ENCODE data around the gene LAMB4.

Gene LAMB4

DNA sequence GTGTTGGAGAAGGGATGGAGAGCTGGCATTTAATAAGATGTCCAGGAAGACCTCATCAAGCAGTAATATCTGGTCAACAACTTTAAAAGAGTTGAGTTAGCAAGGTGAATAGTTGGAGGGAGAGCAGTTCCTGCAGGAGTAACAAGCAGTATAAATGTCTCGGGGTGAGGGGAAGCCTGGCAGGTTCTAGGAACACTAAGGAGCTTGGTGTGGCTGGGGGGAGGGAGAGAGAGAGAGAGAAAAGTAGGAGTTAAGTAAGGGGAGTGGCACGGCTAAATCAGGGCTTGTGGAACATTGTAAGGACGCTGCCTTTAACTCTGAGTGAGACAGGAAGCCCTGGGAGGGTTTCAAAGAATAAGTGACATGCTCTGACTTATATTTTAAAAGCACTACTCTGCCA lies 22.0 kb upstream of the LAMB4 start:
- H3K36me3 ChIP-seq (ENCODE audit: insufficient read depth, low read length): no peaks in the 10 kb centered on the region
- H2AFZ ChIP-seq (ENCODE audit: low read length): no peak overlapping the region
- no peaks in the 10 kb centered on the region for H3K4me1 ChIP-seq (ENCODE audit: insufficient read depth, low read length, severe bottlenecking)
- no peak for TF ChIP-seq EZH2 (IDR thresholded peaks at IDR 0.05; ENCODE audit: borderline replicate concordance, low read length)
- TF ChIP-seq, protein P1, sequence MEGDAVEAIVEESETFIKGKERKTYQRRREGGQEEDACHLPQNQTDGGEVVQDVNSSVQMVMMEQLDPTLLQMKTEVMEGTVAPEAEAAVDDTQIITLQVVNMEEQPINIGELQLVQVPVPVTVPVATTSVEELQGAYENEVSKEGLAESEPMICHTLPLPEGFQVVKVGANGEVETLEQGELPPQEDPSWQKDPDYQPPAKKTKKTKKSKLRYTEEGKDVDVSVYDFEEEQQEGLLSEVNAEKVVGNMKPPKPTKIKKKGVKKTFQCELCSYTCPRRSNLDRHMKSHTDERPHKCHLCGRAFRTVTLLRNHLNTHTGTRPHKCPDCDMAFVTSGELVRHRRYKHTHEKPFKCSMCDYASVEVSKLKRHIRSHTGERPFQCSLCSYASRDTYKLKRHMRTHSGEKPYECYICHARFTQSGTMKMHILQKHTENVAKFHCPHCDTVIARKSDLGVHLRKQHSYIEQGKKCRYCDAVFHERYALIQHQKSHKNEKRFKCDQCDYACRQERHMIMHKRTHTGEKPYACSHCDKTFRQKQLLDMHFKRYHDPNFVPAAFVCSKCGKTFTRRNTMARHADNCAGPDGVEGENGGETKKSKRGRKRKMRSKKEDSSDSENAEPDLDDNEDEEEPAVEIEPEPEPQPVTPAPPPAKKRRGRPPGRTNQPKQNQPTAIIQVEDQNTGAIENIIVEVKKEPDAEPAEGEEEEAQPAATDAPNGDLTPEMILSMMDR (IDR thresholded peaks at IDR 0.05; ENCODE audit: low read length): no peak
- no peak overlapping the region for H3K4me2 ChIP-seq (ENCODE audit: low read length)
- no peak overlapping the region for H3K9ac ChIP-seq (ENCODE audit: low read length)
- H3K27ac ChIP-seq (ENCODE audit: low read depth, low read length, poor library complexity, severe bottlenecking): no peak overlapping the region
- 0 out of 2 replicates have a peak, but pooled peaks cover 3% of the 10 kb centered on the region for H3K27me3 ChIP-seq (ENCODE audit: insufficient read depth, low read length)
- H3K9me3 ChIP-seq (ENCODE audit: low read length): no peaks in the 10 kb centered on the region
- H4K20me1 ChIP-seq (ENCODE audit: insufficient read depth, low read length): no peaks in the 10 kb centered on the region
- H3K79me2 ChIP-seq (ENCODE audit: insufficient read depth, low read length): no peaks in the 10 kb centered on the region
- no peaks in the 10 kb centered on the region for H3K9me2 ChIP-seq (ENCODE audit: low read depth, low read length)
- no peaks in the 10 kb centered on the region for H3F3A ChIP-seq (ENCODE audit: insufficient read depth, low read length)
- no peak overlapping the region for H3K4me3 ChIP-seq (ENCODE audit: low read depth, low read length, poor library complexity, severe bottlenecking)

- Histone ChIP-seq H3K4me1 (ENCODE audit: insufficient read depth, low read length, severe bottlenecking) (no peaks in the 10 kb centered on the region), H3K9me2 (ENCODE audit: low read depth, low read length) (no peaks in the 10 kb centered on the region), H3K9me3 (ENCODE audit: low read length) (no peaks in the 10 kb centered on the region), H2AFZ (ENCODE audit: low read length) (no peak overlapping the region), H4K20me1 (ENCODE audit: insufficient read depth, low read length) (no peaks in the 10 kb centered on the region), H3K27ac (ENCODE audit: low read depth, low read length, poor library complexity, severe bottlenecking) (no peak overlapping the region), H3F3A (ENCODE audit: insufficient read depth, low read length) (no peaks in the 10 kb centered on the region), H3K36me3 (ENCODE audit: insufficient read depth, low read length) (no peaks in the 10 kb centered on the region), H3K27me3 (ENCODE audit: insufficient read depth, low read length) (peaks cover 3% of the 10 kb centered on the region; the same call in 1 of the 2 replicates), H3K4me3 (ENCODE audit: low read depth, low read length, poor library complexity, severe bottlenecking) (no peak overlapping the region), H3K4me2 (ENCODE audit: low read length) (no peak overlapping the region), H3K79me2 (ENCODE audit: insufficient read depth, low read length) (no peaks in the 10 kb centered on the region), H3K9ac (ENCODE audit: low read length) (no peak overlapping the region)
- TF ChIP-seq EZH2 (IDR thresholded peaks at IDR 0.05; ENCODE audit: borderline replicate concordance, low read length): no peak
- TF ChIP-seq, protein P1 (IDR thresholded peaks at IDR 0.05; ENCODE audit: low read length): no peak
These were observed 19.7 kb upstream of the LAMB4 start for GRCh38 chr7:108149908-108150307.

DNA sequence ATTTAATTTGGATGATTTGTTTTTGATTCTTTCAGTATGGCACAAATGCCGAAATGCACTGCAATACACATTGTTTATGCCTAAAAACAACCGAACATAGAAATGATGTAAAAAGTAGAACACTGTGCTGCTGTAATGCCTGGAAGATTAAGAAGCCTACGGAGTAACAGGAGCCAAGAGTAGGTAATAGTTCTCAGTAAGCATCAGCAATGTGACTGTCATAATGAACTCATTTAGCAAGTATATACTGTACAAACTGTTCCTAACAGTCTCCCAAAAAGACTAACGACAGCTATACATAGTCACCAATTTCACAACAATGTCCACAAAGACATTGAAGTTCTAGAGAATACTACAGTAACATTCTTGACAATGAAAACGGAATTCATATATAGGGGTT lies 19.0 kb upstream of the LAMB4 start:
- Histone ChIP-seq H3K9ac (ENCODE audit: low read length) (no peak overlapping the region), H3K36me3 (ENCODE audit: insufficient read depth, low read length) (no peaks in the 10 kb centered on the region), H3F3A (ENCODE audit: insufficient read depth, low read length) (no peaks in the 10 kb centered on the region), H3K79me2 (ENCODE audit: insufficient read depth, low read length) (no peaks in the 10 kb centered on the region), H2AFZ (ENCODE audit: low read length) (no peak overlapping the region), H3K27ac (ENCODE audit: low read depth, low read length, poor library complexity, severe bottlenecking) (no peak overlapping the region), H3K9me2 (ENCODE audit: low read depth, low read length) (no peaks in the 10 kb centered on the region), H3K4me3 (ENCODE audit: low read depth, low read length, poor library complexity, severe bottlenecking) (no peak overlapping the region), H3K4me2 (ENCODE audit: low read length) (no peak overlapping the region), H3K4me1 (ENCODE audit: insufficient read depth, low read length, severe bottlenecking) (no peaks in the 10 kb centered on the region), H3K9me3 (ENCODE audit: low read length) (no peaks in the 10 kb centered on the region), H3K27me3 (ENCODE audit: insufficient read depth, low read length) (peaks cover 3% of the 10 kb centered on the region; the same call in 1 of the 2 replicates), H4K20me1 (ENCODE audit: insufficient read depth, low read length) (no peaks in the 10 kb centered on the region)
- TF ChIP-seq, protein P1 (IDR thresholded peaks at IDR 0.05; ENCODE audit: low read length): no peak
- TF ChIP-seq EZH2 (IDR thresholded peaks at IDR 0.05; ENCODE audit: borderline replicate concordance, low read length): no peak

Measured in OCI-LY1 (cell line).